Cardiac fibroblast (primary cell): ENCODE results near the gene CLIC5.

Experiments used
- DNase-seq, 2 donors: peaks; one replicate each; pipeline versions ENCODE4 v3.0.0 to v3.0.0-alpha.2; 2010; ENCODE audit warnings: low read depth in 2 of 2
- H3K4me3 ChIP-seq, 2 donors: replicated peaks in 1 of 2; 1 replicate in 1 of 2; 2 replicates in 1 of 2; pipeline ENCODE4 v1.5.1; 2011; ENCODE audit warnings: low read depth in 2 of 2, low read length in 2 of 2, mild to moderate bottlenecking in 2 of 2, moderate library complexity in 1 of 2
- TF ChIP-seq, protein P1 (sequence below): IDR thresholded peaks from one replicate; pipeline ENCODE4 v1.5.1; 2011; ENCODE audit warnings: low read depth, mild to moderate bottlenecking, low read length, inconsistent platforms

CLIC5 gene

DNA sequence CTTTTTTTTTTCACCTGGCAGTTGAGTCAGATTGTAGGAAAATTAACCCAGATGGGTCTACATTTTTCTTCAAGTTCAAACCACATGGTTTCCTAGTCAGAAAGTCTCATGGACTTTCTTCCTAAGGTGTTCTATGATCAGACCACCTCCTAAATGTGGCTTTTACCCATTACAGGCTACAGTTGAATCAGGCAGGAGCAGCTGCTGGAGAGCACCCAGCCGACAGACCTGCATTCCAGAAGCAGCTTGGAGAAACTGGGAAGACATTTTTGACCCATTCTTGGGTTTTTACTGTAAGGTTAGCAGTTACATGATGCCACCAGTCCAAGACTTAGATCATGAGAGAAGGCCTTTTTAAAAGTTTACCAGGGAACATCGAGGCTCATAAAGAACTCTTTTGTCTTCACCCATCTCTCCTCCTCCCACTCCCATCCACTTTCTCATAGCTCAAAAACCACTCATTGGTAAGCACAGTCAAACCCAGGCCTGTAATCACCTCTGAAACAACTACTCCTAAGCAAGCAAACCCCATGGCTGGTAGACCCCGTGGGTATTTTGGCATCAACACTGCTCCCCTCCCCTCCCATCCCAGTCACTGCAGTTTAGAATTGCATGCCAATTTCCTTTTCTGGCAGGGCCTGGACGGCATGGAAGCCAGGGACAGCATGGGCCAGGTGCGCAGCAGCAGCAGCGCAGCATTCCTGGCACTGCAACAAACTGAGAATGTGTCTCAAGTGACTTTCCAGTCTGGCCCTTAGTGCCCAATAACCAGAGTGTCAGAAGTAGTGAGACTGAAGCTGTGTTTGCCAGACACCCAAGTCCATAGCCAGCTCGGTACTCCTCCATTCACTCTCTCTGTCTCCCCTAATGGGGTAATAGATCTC is 113.7 kb downstream of the CLIC5 start:
- TF ChIP-seq, protein P1, sequence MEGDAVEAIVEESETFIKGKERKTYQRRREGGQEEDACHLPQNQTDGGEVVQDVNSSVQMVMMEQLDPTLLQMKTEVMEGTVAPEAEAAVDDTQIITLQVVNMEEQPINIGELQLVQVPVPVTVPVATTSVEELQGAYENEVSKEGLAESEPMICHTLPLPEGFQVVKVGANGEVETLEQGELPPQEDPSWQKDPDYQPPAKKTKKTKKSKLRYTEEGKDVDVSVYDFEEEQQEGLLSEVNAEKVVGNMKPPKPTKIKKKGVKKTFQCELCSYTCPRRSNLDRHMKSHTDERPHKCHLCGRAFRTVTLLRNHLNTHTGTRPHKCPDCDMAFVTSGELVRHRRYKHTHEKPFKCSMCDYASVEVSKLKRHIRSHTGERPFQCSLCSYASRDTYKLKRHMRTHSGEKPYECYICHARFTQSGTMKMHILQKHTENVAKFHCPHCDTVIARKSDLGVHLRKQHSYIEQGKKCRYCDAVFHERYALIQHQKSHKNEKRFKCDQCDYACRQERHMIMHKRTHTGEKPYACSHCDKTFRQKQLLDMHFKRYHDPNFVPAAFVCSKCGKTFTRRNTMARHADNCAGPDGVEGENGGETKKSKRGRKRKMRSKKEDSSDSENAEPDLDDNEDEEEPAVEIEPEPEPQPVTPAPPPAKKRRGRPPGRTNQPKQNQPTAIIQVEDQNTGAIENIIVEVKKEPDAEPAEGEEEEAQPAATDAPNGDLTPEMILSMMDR = no peak
- H3K4me3 ChIP-seq = no peak overlapping the region
- DNase-seq = no peak

- TF ChIP-seq, protein P1 = no peak
- H3K4me3 ChIP-seq = no peak overlapping the region
- peak; percentile 42 to 56 for DNase-seq
Observed at GRCh38 chr6:45900808-45901752, 114.6 kb downstream of the CLIC5 start.

DNA sequence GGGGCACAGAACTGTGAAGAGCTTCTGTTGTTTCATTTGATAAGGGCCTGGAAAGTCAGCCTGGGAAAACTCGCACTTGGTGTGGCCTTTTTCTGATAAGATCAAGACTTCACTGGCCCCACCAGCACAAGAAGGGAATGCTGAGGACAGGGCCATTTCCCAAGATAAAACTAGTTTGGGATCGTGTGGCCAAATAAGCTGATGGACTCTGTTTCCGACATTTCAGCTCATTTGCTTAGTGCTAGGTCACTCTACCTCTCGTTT is 116.0 kb downstream of the CLIC5 start:
- DNase-seq = no peak
- TF ChIP-seq, protein P1 = no peak
- H3K4me3 ChIP-seq = no peak overlapping the region

DNA sequence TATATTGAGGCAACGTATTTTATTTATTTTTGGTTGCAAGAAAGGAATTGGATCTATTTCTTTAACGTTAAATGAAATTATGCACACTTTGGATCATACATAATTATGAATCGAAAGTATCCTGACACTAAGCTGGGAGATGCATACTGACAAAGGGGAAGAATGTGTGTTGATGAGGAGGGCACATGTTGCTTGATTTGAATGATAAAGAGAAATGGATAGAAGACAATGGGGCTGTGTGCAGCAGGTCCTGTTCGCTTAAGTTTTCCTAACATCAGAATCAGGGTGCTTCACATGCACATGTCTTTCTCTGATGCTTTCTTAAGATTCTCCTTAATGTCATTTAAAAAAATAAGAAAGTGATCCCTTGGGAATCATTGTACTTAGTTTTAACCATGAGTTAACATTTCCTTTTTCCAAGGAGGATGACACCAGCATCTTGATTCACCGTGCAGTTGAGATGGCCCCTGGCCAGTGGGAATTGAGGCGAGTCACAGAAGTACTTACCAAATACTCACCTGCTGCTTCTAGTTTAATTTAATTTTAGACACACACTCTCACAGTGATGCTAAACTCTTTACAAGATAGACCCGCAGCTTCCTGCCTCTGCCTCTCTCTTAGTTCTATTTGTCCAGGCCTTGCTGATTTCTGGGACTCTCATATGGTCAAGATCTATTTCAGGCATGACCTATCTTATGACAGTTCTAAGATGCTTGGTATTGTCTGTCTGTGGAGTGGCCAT is 116.5 kb downstream of the CLIC5 start:
- H3K4me3 ChIP-seq = no peak overlapping the region
- TF ChIP-seq, protein P1 = no peak
- DNase-seq = no peak

- peak; percentile 39 to 48 for DNase-seq
- TF ChIP-seq, protein P1 = no peak
Observed at GRCh38 chr6:45896783-45897441, 118.7 kb downstream of the CLIC5 start.

GRCh38 chr6:45895569-45895968 is 120.1 kb downstream of the CLIC5 start:
- H3K4me3 ChIP-seq = no peak overlapping the region
- no peak for DNase-seq
- TF ChIP-seq, protein P1 = no peak

More at GRCh38 chr6:45896783-45897441, 118.7 kb downstream of the CLIC5 start:
- no peak overlapping the region for H3K4me3 ChIP-seq
